ENCODE measurements around the gene CDK10. TPM values are rescaled to one million over a fixed set of nuclear protein-coding genes. Genes with fewer than 3 reads are reported as not detected.

Gene CDK10
- 98.0 and 104 TPM in 2 replicates for total RNA-seq (2021)
- percentile 67 among the genes with signal in this experiment for Bru-seq, nascent RNA
- BruChase-seq, experiment 1, labeled RNA remaining after a 2-hour chase = percentile 78 among the genes with signal in this experiment
- BruChase-seq, experiment 2, labeled RNA remaining after a 6-hour chase = percentile 88 among the genes with signal in this experiment
- long read RNA-seq, transcript CDK10-202 (13 exons, 1,798 nt) = major isoform, 12 of 136 reads
- long read RNA-seq, transcript CDK10-212 (12 exons, 1,376 nt) = minor isoform, 7 of 136 reads
- long read RNA-seq, partial matches to known transcripts = 19 of 136 reads
- long read RNA-seq, other reads (novel, unspliced or antisense) = 93 of 136 reads

DNA sequence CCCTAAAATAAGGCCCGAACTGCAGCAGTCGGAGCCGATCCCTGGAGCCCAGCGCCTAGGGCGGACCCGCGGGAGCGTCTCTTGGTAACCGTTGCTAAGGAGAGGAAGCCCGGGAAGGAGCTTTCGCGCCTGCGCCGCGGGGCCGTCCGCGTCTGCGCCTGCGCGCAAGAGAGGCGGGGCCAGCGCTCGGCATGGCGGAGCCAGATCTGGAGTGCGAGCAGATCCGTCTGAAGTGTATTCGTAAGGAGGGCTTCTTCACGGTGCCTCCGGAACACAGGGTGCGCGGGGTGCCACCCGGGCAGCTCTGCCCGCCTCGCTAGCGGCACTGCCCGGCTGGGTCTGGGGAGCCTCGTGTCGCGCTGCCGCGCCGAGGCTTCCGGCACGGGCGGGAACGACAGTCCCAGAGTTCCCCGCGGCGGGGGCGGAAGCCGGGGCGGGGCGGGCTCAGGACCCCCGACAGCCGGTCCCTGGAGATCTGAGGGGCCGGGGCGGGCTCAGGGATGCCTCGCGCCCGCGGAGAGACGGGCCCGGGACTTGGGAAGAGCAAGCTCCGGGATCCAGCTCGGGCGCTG lies at the start of gene CDK10:
CDK10 (plus strand) TSS at position 170 of the 572 bp plus-strand sequence; CDS start at position 192, 22 bp downstream.
- ChIA-PET POLR2A (ENCODE audit: low non-redundant PET) (no interaction called here), CTCF (interaction anchor here (0.5 to 0.8 kb wide), 2 partner anchors 70 to 84 kb away, joined by 3 read pairs; no protein-coding TSS in a partner anchor)
- intact Hi-C loops (cut with micrococcal nuclease; ENCODE audit: unreplicated experiment) = no loop called here
- DNase-seq (ENCODE audit: low spot score) = peak; percentile 96
- Histone ChIP-seq H3K27ac (ENCODE audit: low read depth, low read length, poor library complexity, severe bottlenecking) (peak within 1 kb of the TSS; percentile 95), H3K36me3 (ENCODE audit: insufficient read depth, low read length, poor library complexity, severe bottlenecking) (peaks cover 35% of the 10 kb centered on the region), H3K9me3 (ENCODE audit: low read depth, low read length, poor library complexity, severe bottlenecking) (no peaks in the 10 kb centered on the region), H3K4me3 (ENCODE audit: low read depth, low read length, poor library complexity, severe bottlenecking) (peak within 1 kb of the TSS; percentile 72), H3K27me3 (replicated peaks; ENCODE audit: insufficient read depth, low read depth, low read length, poor library complexity) (no peaks in the 10 kb centered on the region), H3K4me1 (ENCODE audit: insufficient read depth, low read length, poor library complexity, severe bottlenecking) (peaks cover 7% of the 10 kb centered on the region)
- BruUV-seq (replicated peaks) = no TSS peak
- TF ChIP-seq EZH2 (IDR thresholded peaks at IDR 0.05; ENCODE audit: borderline replicate concordance, low read depth, low read length, poor library complexity, severe bottlenecking) (no peak), CTCF (conservative IDR thresholded peaks at IDR 0.05; ENCODE audit: low read depth, low read length) (no peak)

DNA sequence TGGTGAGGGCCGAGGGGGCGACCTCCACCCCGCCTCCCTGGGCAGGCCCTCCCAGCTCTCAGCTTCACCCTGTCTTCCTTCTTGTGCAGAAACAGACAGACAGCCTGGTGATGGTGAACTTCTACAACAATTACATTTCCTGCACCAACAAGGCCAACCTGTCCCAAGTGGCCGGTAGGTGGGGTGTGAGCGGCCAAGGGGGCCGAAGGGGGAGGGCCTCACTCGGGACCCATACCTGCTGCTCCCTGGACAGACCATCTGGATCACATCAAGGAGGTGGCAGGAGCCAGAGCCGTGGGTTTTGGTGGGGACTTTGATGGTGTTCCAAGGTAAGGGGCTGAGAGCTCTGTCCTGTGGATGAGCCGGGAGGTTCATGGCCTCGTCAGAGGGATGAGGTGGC lies 49.1 kb upstream of the CDK10 start:
- H3K27me3 ChIP-seq (replicated peaks; ENCODE audit: insufficient read depth, low read depth, low read length, poor library complexity) = no peaks in the 10 kb centered on the region
- no peaks in the 10 kb centered on the region for H3K9me3 ChIP-seq (ENCODE audit: low read depth, low read length, poor library complexity, severe bottlenecking)
- H3K4me1 ChIP-seq (ENCODE audit: insufficient read depth, low read length, poor library complexity, severe bottlenecking) = peaks cover 4% of the 10 kb centered on the region
- TF ChIP-seq EZH2 (IDR thresholded peaks at IDR 0.05; ENCODE audit: borderline replicate concordance, low read depth, low read length, poor library complexity, severe bottlenecking) (no peak), CTCF (conservative IDR thresholded peaks at IDR 0.05; ENCODE audit: low read depth, low read length) (no peak)
- CTCF ChIA-PET = no interaction called here
- no peaks in the 10 kb centered on the region for H3K36me3 ChIP-seq (ENCODE audit: insufficient read depth, low read length, poor library complexity, severe bottlenecking)
- no peak for DNase-seq (ENCODE audit: low spot score)
- no peak overlapping the region for H3K27ac ChIP-seq (ENCODE audit: low read depth, low read length, poor library complexity, severe bottlenecking)
- POLR2A ChIA-PET (ENCODE audit: low non-redundant PET) = no interaction called here
- H3K4me3 ChIP-seq (ENCODE audit: low read depth, low read length, poor library complexity, severe bottlenecking) = no peak overlapping the region
- no TSS peak for BruUV-seq (replicated peaks)
- intact Hi-C loops (cut with micrococcal nuclease; ENCODE audit: unreplicated experiment) = no loop called here

DNA sequence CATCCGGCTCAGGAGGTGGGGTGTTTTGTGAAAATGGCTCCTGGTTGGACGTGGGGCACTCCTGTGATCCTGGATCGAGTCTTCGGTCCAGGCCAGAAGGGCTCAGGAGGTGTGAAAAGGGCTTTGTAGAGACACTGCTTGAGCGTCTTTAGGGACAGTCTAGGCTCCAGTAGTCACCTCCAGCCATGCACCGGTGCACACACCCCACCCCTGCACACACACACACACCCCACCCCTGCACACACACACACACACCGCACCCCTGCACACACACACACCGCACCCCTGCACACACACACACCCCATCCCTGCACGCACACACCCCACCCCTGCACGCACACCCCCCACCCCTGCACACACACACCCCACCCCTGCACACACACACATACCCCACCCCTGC lies 48.0 kb upstream of the CDK10 start:
- intact Hi-C loops (cut with micrococcal nuclease; ENCODE audit: unreplicated experiment) = no loop called here
- no peak overlapping the region for H3K27ac ChIP-seq (ENCODE audit: low read depth, low read length, poor library complexity, severe bottlenecking)
- no TSS peak for BruUV-seq (replicated peaks)
- H3K4me1 ChIP-seq (ENCODE audit: insufficient read depth, low read length, poor library complexity, severe bottlenecking) = peaks cover 4% of the 10 kb centered on the region
- H3K9me3 ChIP-seq (ENCODE audit: low read depth, low read length, poor library complexity, severe bottlenecking) = no peaks in the 10 kb centered on the region
- no peaks in the 10 kb centered on the region for H3K27me3 ChIP-seq (replicated peaks; ENCODE audit: insufficient read depth, low read depth, low read length, poor library complexity)
- H3K4me3 ChIP-seq (ENCODE audit: low read depth, low read length, poor library complexity, severe bottlenecking) = no peak overlapping the region
- POLR2A ChIA-PET (ENCODE audit: low non-redundant PET) = no interaction called here
- H3K36me3 ChIP-seq (ENCODE audit: insufficient read depth, low read length, poor library complexity, severe bottlenecking) = no peaks in the 10 kb centered on the region
- no peak for DNase-seq (ENCODE audit: low spot score)
- CTCF ChIA-PET = no interaction called here
- TF ChIP-seq CTCF (conservative IDR thresholded peaks at IDR 0.05; ENCODE audit: low read depth, low read length) (no peak), EZH2 (IDR thresholded peaks at IDR 0.05; ENCODE audit: borderline replicate concordance, low read depth, low read length, poor library complexity, severe bottlenecking) (no peak)

Measured in A673 (cell line).